HG02973 (cell line): Measurements from ENCODE around the gene SLC25A53.

Experiments used
- ATAC-seq: cut with Tn5 transposase; IDR thresholded peaks from one replicate; pipeline ENCODE4 v1.9.1; 2021; ENCODE audit warnings: moderate library complexity; ENCODE audit not compliant: unreplicated experiment

The SLC25A53 gene

GRCh38 chrX:104156630-104157529 lies at the start of gene SLC25A53:
Gene SLC25A53, minus strand, starts transcription at chrX:104157009. Its CDS starts 51,752 bp downstream, at chrX:104105257.
- ATAC-seq: peak; percentile 91

GRCh38 chrX:104205548-104205947 lies 48.7 kb upstream of the SLC25A53 start:
- no peak for ATAC-seq

- peak; percentile 58 for ATAC-seq
Measured at GRCh38 chrX:104195489-104196084, 38.8 kb upstream of the SLC25A53 start.

- no peak for ATAC-seq
Measured at GRCh38 chrX:104195013-104195412, 38.2 kb upstream of the SLC25A53 start.

GRCh38 chrX:104193485-104193884 lies 36.7 kb upstream of the SLC25A53 start:
- ATAC-seq: no peak

GRCh38 chrX:104189837-104190236 lies 33.0 kb upstream of the SLC25A53 start:
- no peak for ATAC-seq

- ATAC-seq: no peak
Measured at GRCh38 chrX:104187931-104188330, 31.1 kb upstream of the SLC25A53 start.

GRCh38 chrX:104183685-104184084 lies 26.9 kb upstream of the SLC25A53 start:
- no peak for ATAC-seq

- ATAC-seq: no peak
Measured at GRCh38 chrX:104173841-104174240, 17.0 kb upstream of the SLC25A53 start.

- no peak for ATAC-seq
Measured at GRCh38 chrX:104172788-104173187, 16.0 kb upstream of the SLC25A53 start.

- ATAC-seq: no peak
Measured at GRCh38 chrX:104172121-104172520, 15.3 kb upstream of the SLC25A53 start.

- ATAC-seq: no peak
Measured at GRCh38 chrX:104168127-104168526, 11.3 kb upstream of the SLC25A53 start.

- ATAC-seq: no peak
Measured at GRCh38 chrX:104166735-104167436, 10.1 kb upstream of the SLC25A53 start.

- ATAC-seq: peak; percentile 97
Measured at GRCh38 chrX:104165894-104166734, 9.3 kb upstream of the SLC25A53 start, which contains the start of gene FAM199X. Gene FAM199X, plus strand, starts transcription at chrX:104166453. Its CDS starts 333 bp downstream, at chrX:104166786.

- ATAC-seq: no peak
Measured at GRCh38 chrX:104151037-104151436, 5.8 kb downstream of the SLC25A53 start.

GRCh38 chrX:104141087-104141760 lies 15.6 kb downstream of the SLC25A53 start:
- ATAC-seq: no peak

- no peak for ATAC-seq
Measured at GRCh38 chrX:104137496-104137895, 19.3 kb downstream of the SLC25A53 start.

GRCh38 chrX:104136241-104137019 lies 20.4 kb downstream of the SLC25A53 start:
- ATAC-seq: peak; percentile 93

- no peak for ATAC-seq
Measured at GRCh38 chrX:104135677-104136076, 21.1 kb downstream of the SLC25A53 start.
